ENCODE data around the gene ADAMTSL1.

- TF ChIP-seq CTCF (IDR thresholded peaks at IDR 0.05; ENCODE audit: poor library complexity, severe bottlenecking): no peak
- no peak for TF ChIP-seq MXI1 (conservative IDR thresholded peaks at IDR 0.05; ENCODE audit: poor library complexity, severe bottlenecking)
- no peak for TF ChIP-seq REST (IDR thresholded peaks at IDR 0.05; ENCODE audit: borderline replicate concordance)
- TF ChIP-seq POLR2AphosphoS5 (IDR thresholded peaks at IDR 0.05): no peak
Observed at GRCh38 chr9:18579536-18579935, 105.6 kb downstream of the ADAMTSL1 start.

All from neural cell (in vitro differentiated cells).